Mucosa of rectum (tissue), 2 donors: Measurements from ENCODE around the gene MAGI2.
"Not testable (repeated sequence)": the region's sequence is repeated elsewhere in the genome, so short reads cannot be mapped to it uniquely, and the experiment has no call there.

Experiments used
- H3K27ac ChIP-seq, 2 donors: one replicate each; pipeline ENCODE4 v1.7.0; 2013; ENCODE audit warnings: inconsistent platforms in 2 of 2, low read depth in 2 of 2, low read length in 2 of 2
- H3K27me3 ChIP-seq, 2 donors: one replicate each; pipeline ENCODE4 v1.7.0; 2013; ENCODE audit warnings: low read length in 2 of 2; ENCODE audit not compliant: control insufficient read depth in 2 of 2, insufficient read depth in 2 of 2
- H3K36me3 ChIP-seq, 2 donors: one replicate each; pipeline ENCODE4 v1.7.0; 2013; ENCODE audit warnings: low read length in 2 of 2; ENCODE audit not compliant: control insufficient read depth in 2 of 2, insufficient read depth in 2 of 2
- H3K4me1 ChIP-seq, 2 donors: one replicate each; pipeline ENCODE4 v1.7.0; 2013; ENCODE audit warnings: low read length in 2 of 2, mild to moderate bottlenecking in 1 of 2; ENCODE audit not compliant: control insufficient read depth in 2 of 2, insufficient read depth in 2 of 2
- H3K4me3 ChIP-seq, 2 donors: one replicate each; pipeline ENCODE4 v1.7.0; 2013; ENCODE audit warnings: low read length in 2 of 2
- H3K9ac ChIP-seq, 2 donors: one replicate each; pipeline ENCODE4 v1.7.0; 2013; ENCODE audit warnings: low read length in 2 of 2, low read depth in 1 of 2, mild to moderate bottlenecking in 1 of 2
- H3K9me3 ChIP-seq, 2 donors: one replicate each; pipeline ENCODE4 v1.7.0; 2013; ENCODE audit warnings: low read length in 2 of 2; ENCODE audit not compliant: control insufficient read depth in 2 of 2
- donor health status: healthy.
- donor health status: Normal muscosa, but diverticular disease.

The MAGI2 gene

DNA sequence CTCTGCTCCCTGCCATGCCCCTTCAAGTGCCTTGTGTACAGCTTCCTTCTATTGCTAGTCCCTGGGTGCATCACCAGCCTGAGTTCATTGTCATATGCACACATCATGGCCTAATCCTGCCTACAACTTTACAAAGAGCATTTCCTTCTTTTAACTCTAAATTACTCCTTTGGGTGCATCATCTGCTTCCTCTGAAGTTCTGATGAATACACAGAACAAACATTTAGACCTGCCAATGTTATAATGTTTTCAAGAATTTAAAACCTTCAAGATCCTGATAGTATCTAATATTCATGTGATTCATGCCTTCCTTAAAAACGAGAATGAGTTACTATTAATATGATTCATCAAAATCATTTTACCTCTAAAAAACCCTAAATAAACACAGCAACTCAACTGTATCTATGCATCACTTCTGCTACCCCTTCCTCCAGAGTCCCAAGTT lies 357.1 kb downstream of the MAGI2 start:
- no peak overlapping the region for H3K27ac ChIP-seq
- no peaks in the 10 kb centered on the region for H3K36me3 ChIP-seq
- no peaks in the 10 kb centered on the region for H3K4me1 ChIP-seq
- no peak overlapping the region for H3K4me3 ChIP-seq
- no peaks in the 10 kb centered on the region for H3K9me3 ChIP-seq
- no peak overlapping the region for H3K9ac ChIP-seq
- no peaks in the 10 kb centered on the region for H3K27me3 ChIP-seq

DNA sequence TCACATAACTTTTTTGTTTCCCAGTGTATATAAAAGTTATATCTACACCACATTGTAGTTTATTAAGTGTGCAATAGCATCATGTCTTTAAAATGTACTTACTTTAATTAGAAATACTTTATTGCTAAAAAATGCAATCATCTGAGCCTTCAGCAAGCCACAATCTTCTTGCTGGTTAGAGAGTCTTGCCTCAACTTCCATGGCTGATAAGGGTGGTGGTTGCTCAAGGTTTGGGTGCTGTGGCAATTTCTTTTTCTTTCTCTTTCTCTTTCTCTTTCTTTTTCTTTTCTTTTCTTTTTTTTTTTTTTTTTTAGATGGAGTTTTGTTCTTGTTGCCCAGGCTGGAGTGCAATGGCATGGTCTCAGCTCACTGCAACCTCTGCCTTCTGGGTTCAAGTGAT lies 360.0 kb downstream of the MAGI2 start:
- no peak overlapping the region for H3K4me3 ChIP-seq
- no peaks in the 10 kb centered on the region for H3K36me3 ChIP-seq
- H3K4me1 ChIP-seq, result no peaks in the 10 kb centered on the region
- H3K9ac ChIP-seq, result no peak overlapping the region
- no peaks in the 10 kb centered on the region for H3K9me3 ChIP-seq
- no peak overlapping the region for H3K27ac ChIP-seq
- H3K27me3 ChIP-seq, result no peaks in the 10 kb centered on the region

DNA sequence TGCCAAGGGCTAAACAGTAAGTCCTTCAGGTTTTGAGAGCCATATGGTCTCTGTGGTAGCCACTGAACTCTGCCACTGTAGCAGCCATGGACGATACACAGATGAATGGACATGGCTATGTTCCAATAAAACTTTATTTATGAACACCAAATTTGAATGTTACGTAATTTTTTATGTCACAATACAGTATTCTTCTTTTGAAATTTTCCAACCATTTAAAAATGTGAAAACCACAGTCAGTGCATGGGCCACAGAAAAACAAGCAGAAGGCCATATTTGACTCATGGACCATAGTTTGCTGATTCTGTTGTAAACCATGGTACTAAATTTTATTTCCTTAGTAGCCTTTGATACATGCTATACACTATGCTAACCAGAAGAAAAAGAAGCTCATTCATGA lies 361.8 kb downstream of the MAGI2 start:
- no peak overlapping the region for H3K27ac ChIP-seq
- no peaks in the 10 kb centered on the region for H3K9me3 ChIP-seq
- H3K27me3 ChIP-seq, result no peaks in the 10 kb centered on the region
- no peaks in the 10 kb centered on the region for H3K36me3 ChIP-seq
- no peak overlapping the region for H3K4me3 ChIP-seq
- H3K9ac ChIP-seq, result no peak overlapping the region
- H3K4me1 ChIP-seq, result no peaks in the 10 kb centered on the region

DNA sequence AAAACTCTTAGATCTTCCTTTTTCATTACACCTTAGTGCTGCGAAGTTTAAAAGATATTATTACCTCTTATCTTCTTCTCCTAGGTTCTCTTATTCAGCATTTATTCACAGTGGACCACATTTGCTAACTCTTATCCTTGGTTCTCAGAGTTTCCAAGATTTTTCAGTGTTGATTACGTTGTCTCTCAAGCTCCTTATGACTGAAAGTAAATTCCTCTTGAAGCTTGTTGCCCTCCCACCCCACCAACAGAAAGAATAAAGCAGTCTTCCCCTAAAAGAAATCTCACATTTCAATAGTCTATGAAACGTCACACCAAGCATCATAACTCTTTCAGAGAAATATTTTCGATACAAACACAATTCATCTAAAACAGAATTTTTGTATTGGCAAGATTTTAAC lies 362.5 kb downstream of the MAGI2 start:
- no peak overlapping the region for H3K27ac ChIP-seq
- no peak overlapping the region for H3K4me3 ChIP-seq
- H3K27me3 ChIP-seq, result no peaks in the 10 kb centered on the region
- no peaks in the 10 kb centered on the region for H3K9me3 ChIP-seq
- no peaks in the 10 kb centered on the region for H3K4me1 ChIP-seq
- no peaks in the 10 kb centered on the region for H3K36me3 ChIP-seq
- H3K9ac ChIP-seq, result no peak overlapping the region

DNA sequence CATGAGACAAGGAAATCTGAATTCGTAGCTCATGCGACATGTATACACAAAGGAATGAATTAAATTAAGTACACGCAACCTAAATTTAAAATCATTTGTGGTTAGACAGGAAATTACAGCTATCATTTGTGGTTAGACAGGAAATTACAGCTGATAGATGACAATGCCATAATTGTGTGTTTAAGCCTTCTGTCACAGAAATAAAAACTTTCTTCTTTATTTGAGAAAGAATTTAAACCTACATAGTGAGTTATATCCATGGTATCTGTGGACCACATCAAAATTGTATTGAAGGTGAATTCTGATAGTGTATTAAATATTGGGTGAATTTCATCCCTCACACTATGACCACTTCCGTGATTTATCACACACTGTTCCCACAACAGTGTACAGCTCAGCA lies 362.9 kb downstream of the MAGI2 start:
- Histone ChIP-seq H3K4me3 (no peak overlapping the region), H3K36me3 (no peaks in the 10 kb centered on the region), H3K9me3 (no peaks in the 10 kb centered on the region), H3K27ac (no peak overlapping the region), H3K27me3 (no peaks in the 10 kb centered on the region), H3K4me1 (no peaks in the 10 kb centered on the region), H3K9ac (no peak overlapping the region)

DNA sequence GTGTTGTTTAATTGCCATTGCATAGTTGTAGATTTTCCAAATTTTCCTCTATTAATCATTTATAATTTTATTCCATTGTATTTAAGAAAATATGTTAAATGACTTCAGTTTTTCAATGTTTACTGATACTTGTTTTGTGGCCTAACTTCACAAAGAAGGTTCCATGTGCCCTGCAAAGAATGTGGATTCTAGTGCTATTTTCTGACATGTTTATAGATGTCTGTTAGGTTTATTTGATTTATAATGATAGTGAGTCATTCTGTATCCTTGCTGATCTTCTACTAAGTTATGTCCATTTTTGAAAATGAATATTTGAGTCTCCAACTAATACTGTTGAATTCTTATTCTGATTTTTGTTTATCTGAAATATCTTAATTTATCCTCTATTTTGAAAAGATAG lies 369.0 kb downstream of the MAGI2 start:
- H3K9me3 ChIP-seq, result no peaks in the 10 kb centered on the region
- no peak overlapping the region for H3K4me3 ChIP-seq
- H3K27ac ChIP-seq, result no peak overlapping the region
- no peaks in the 10 kb centered on the region for H3K27me3 ChIP-seq
- no peak overlapping the region for H3K9ac ChIP-seq
- no peaks in the 10 kb centered on the region for H3K4me1 ChIP-seq
- no peaks in the 10 kb centered on the region for H3K36me3 ChIP-seq

DNA sequence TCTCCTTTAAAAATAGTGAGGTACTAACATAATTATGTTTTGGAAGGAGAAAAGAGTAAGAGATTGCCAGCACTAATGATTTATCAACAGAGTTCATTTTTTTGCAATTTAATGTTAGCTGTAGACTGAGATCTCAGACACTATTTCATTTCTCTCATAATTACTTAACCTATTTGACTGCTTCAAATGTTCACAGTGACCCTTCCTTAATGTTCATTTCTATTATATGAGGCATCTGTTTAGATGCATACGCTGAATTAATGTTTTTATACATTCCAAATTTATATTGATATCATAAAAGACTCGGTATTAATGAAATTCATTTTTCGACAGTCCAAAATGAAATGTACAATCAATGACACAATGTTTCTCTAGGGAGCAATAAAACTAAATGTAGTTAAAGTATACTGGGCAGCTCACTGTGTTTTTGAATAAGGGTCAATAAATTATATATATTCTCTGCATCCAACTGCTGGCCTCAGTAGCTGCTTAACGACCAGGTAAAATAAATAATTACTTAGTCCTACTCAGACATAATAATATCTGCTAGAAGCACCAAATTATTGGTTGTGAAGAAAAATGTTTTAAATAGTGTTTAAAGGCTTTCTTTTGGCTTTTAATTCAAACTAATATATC lies 373.4 kb downstream of the MAGI2 start:
- Histone ChIP-seq H3K9ac (no peak overlapping the region), H3K27ac (no peak overlapping the region), H3K4me3 (no peak overlapping the region), H3K4me1 (no peaks in the 10 kb centered on the region), H3K9me3 (no peaks in the 10 kb centered on the region), H3K27me3 (no peaks in the 10 kb centered on the region), H3K36me3 (no peaks in the 10 kb centered on the region)

DNA sequence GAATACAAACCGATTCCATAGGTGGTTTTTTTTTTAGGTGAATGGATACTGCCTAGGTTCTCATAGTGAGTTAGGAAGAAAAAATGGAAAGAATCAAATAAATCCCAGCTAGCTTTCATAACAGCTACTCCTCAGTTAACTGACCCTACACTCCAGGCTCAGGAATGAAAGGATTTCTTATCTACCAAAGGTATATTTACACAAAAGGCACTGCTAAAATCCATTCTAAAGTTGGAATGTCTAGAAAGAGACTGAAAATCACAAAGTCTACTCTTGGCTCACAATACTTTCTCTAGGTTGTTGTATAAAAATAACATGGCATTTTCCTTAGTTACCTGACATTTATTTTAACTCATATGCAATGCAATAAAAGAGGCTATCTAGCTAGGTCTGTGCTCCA lies 375.2 kb downstream of the MAGI2 start:
- Histone ChIP-seq H3K9me3 (no peaks in the 10 kb centered on the region), H3K4me1 (no peaks in the 10 kb centered on the region), H3K27me3 (no peaks in the 10 kb centered on the region), H3K36me3 (no peaks in the 10 kb centered on the region), H3K9ac (no peak overlapping the region), H3K4me3 (no peak overlapping the region), H3K27ac (no peak overlapping the region)

DNA sequence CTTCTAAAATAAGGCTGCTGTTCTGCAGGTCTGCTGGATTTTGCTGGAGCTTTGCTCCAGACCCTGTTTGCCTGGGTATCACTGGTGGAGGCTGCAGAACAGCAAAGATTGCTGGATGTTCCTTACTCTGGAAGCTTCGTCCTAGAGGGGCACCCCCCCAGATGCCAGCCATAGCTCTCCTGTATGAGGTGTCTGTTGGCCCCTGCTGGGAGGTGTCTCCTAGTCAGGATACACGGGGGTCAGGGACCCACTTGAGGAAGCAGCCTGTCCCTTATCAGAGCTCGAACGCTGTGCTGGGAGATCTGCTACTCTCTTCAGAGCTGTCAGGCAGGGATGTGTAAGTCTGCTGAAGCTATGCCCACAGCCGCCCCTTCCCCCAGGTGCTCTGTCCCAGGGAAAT lies 382.3 kb downstream of the MAGI2 start:
- not testable (repeated sequence) for H3K4me3 ChIP-seq, H3K9me3 ChIP-seq, H3K36me3 ChIP-seq, H3K9ac ChIP-seq, H3K27ac ChIP-seq, H3K4me1 ChIP-seq, H3K27me3 ChIP-seq

DNA sequence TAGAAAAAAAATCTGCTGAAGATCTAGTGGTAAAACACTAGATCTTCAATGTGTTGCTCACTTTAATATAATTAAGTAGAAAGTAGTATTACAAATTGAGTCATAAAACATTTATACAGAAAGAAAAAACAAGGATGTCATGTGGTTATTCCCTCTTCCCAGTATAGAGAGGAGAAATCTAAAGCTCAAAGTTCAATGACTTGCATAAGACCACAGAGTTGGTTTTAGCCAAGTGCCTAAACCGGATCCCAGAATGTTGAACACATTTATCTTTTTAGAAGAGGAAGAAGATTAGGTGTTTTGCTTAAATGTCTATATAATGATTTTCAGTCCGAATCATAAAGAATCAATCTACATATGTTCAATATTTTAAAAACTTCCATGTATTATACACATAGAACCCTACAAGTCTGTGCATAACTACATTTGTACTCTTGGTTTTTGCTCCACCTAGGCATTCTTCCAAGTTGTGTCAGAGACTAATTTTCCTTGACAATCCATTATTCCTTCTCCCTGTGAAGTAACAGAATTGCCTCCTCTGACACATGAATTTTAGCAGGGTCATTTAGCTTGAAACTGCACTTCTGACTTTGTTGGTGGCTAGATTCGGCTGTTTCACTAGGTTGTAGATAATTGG lies 389.2 kb downstream of the MAGI2 start:
- H3K27ac ChIP-seq, result no peak overlapping the region
- no peaks in the 10 kb centered on the region for H3K4me1 ChIP-seq
- H3K9me3 ChIP-seq, result no peaks in the 10 kb centered on the region
- H3K36me3 ChIP-seq, result no peaks in the 10 kb centered on the region
- H3K4me3 ChIP-seq, result no peak overlapping the region
- H3K27me3 ChIP-seq, result no peaks in the 10 kb centered on the region
- no peak overlapping the region for H3K9ac ChIP-seq
